ENCODE measurements around the gene NOL3.

Gene NOL3

GRCh38 chr16:67207249-67208091 lies 37.1 kb downstream of the NOL3 start:
- DNase-seq = no peak

- DNase-seq = no peak
Measured at GRCh38 chr16:67208154-67208896, 38.0 kb downstream of the NOL3 start.

GRCh38 chr16:67209565-67209964 lies 39.2 kb downstream of the NOL3 start:
- no peak for DNase-seq

- no peak for DNase-seq
Measured at GRCh38 chr16:67210069-67210937, 40.0 kb downstream of the NOL3 start.

- DNase-seq = no peak
Measured at GRCh38 chr16:67211674-67212073, 41.3 kb downstream of the NOL3 start.

GRCh38 chr16:67212766-67213165 lies 42.4 kb downstream of the NOL3 start:
- no peak for DNase-seq

GRCh38 chr16:67213197-67214019 lies 43.1 kb downstream of the NOL3 start:
- DNase-seq = no peak

- no peak for DNase-seq
Measured at GRCh38 chr16:67215706-67216105, 45.4 kb downstream of the NOL3 start.

- DNase-seq = no peak
Measured at GRCh38 chr16:67216612-67217490, 46.5 kb downstream of the NOL3 start.

- no peak for DNase-seq
Measured at GRCh38 chr16:67223992-67224391, 53.7 kb downstream of the NOL3 start.

All from left hindlimb (tissue), 1 donor.